Breast epithelium (tissue), 3 donors: Measurements from ENCODE around the gene TEPSIN.

ENCODE experiments used
- POLR2A ChIP-seq: fragments of 450-650 bp; IDR thresholded peaks from one replicate; pipeline ENCODE4 v1.6.1; 2016; ENCODE audit warnings: antibody characterized with exemption, mild to moderate bottlenecking, moderate library complexity
- POLR2AphosphoS5 ChIP-seq, 3 donors: sonication (generic); formaldehyde crosslinking; IDR thresholded peaks; one replicate each; pipeline ENCODE4 v1.6.1; 2017; ENCODE audit warnings: antibody characterized with exemption in 3 of 3
- TF ChIP-seq, protein P1 (sequence below), 3 donors: fragments of 450-650 bp; IDR thresholded peaks; one replicate each; pipeline ENCODE4 v1.5.1; 2016 to 2017; ENCODE audit warnings: antibody characterized with exemption in 3 of 3, mild to moderate bottlenecking in 3 of 3, moderate library complexity in 3 of 3

DNA sequence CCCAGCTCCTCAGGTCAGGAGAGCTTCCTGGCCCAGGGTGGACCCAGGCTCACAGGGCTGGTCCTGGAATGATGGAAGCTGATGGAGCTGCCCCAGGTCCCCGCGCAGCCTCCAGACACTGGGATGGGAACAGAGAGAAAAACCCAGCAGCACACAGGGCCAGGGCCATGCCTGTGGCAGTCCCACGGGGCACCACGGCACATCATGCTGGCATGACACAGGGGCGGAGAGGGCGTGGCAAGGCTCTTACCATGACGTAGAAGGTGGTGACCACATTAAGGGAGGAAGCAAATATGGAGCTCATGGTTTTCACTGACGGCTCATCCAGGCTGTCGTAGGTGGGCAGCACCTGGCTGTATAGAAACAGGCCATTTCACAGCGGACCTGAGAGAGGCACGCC is 37.9 kb upstream of the TEPSIN start:
- TF ChIP-seq, protein P1, sequence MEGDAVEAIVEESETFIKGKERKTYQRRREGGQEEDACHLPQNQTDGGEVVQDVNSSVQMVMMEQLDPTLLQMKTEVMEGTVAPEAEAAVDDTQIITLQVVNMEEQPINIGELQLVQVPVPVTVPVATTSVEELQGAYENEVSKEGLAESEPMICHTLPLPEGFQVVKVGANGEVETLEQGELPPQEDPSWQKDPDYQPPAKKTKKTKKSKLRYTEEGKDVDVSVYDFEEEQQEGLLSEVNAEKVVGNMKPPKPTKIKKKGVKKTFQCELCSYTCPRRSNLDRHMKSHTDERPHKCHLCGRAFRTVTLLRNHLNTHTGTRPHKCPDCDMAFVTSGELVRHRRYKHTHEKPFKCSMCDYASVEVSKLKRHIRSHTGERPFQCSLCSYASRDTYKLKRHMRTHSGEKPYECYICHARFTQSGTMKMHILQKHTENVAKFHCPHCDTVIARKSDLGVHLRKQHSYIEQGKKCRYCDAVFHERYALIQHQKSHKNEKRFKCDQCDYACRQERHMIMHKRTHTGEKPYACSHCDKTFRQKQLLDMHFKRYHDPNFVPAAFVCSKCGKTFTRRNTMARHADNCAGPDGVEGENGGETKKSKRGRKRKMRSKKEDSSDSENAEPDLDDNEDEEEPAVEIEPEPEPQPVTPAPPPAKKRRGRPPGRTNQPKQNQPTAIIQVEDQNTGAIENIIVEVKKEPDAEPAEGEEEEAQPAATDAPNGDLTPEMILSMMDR (IDR thresholded peaks at IDR 0.05) = no peak
- no peak for TF ChIP-seq POLR2AphosphoS5 (IDR thresholded peaks at IDR 0.05)
- TF ChIP-seq POLR2A = no peak
